K562 (cell line): ENCODE measurements around the gene ZFHX2.

Experiments used
- EP300 ChIP-seq: IDR thresholded peaks from 2 replicates; pipeline ENCODE4 v1.6.1; 2012; ENCODE audit warnings: low read length, improper control_type of control experiment
- FOXP1 ChIP-seq: sonication (generic); formaldehyde crosslinking; IDR thresholded peaks from 2 replicates; pipeline ENCODE4 v1.8.0; 2022; ENCODE audit warnings: mild to moderate bottlenecking, missing genetic modification reagents
- GTF2F1 ChIP-seq: IDR thresholded peaks from 2 replicates; pipeline ENCODE4 v1.6.1; 2011; ENCODE audit warnings: low read depth, low read length, improper control_type of control experiment
- MXI1 ChIP-seq: IDR thresholded peaks from 2 replicates; pipeline ENCODE4 v1.6.1; 2011; ENCODE audit warnings: low read depth, mild to moderate bottlenecking, improper control_type of control experiment, low read length
- PML ChIP-seq: IDR thresholded peaks from 2 replicates; pipeline ENCODE4 v1.6.1; 2012; ENCODE audit warnings: low read length, inconsistent platforms
- POLR2A ChIP-seq: fragments of 450-650 bp; conservative IDR thresholded peaks from 2 replicates; pipeline ENCODE4 v1.6.1; 2016
- SETDB1 ChIP-seq: IDR thresholded peaks from one replicate; pipeline ENCODE4 v1.6.1; 2012; ENCODE audit warnings: low read length, control low read depth, inconsistent platforms
- TCF3 ChIP-seq: sonication (generic); formaldehyde crosslinking; IDR thresholded peaks from 2 replicates; pipeline ENCODE4 v1.4.0; 2020; ENCODE audit warnings: mild to moderate bottlenecking, missing genetic modification reagents
- ZNF668 ChIP-seq: fragments of 250-450 bp; sonication (Bioruptor Pico); IDR thresholded peaks from 2 replicates; pipeline ENCODE4 v1.8.0; 2022; ENCODE audit warnings: mild to moderate bottlenecking, inconsistent platforms

DNA sequence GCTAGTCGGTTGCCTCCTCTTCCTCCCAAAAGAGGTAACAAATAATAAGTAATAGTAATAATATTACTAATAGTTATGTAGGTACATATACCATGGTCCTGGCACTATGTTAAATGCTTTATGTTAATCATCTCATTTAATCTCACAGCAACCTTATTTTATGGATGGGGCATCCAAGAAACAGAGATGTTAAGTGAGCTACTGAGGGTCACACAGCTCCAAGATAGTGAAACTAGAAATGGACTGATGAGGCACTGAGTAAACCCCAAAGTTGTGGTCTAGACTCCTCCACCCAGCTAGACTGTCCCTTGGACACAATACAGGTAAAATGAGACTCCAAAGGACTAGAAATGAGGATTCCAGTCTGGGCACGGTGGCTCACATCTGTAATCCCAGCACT, 15.1 kb downstream of the ZFHX2 start:
- TF ChIP-seq POLR2A (no peak), GTF2F1 (no peak), ZNF668 (CRISPR knock-in tag) (no peak), EP300 (no peak), TCF3 (CRISPR knock-in tag) (no peak), PML (no peak), MXI1 (no peak), SETDB1 (no peak), FOXP1 (no peak)
